ENCODE results near the gene CEP192.
"Not testable (repeated sequence)": the region's sequence is repeated elsewhere in the genome, so short reads cannot be mapped to it uniquely, and the experiment has no call there.

Gene CEP192

DNA sequence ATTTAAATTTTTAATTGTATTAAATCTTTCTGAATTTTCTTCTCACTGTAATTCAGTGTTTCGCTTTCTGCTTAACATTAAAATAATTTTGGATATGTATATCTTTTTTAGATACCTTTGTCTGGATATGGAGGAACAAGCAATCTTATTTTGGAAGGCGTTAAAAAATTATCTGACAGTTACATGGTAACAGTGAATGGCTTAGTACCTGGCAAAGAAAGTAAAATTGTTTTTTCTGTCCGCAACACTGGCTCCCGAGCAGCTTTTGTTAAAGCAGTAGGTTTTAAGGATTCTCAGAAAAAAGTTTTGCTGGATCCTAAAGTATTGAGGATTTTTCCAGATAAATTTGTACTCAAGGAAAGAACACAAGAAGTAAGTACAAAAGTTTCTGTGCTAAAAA lies 95.7 kb downstream of the CEP192 start:
- no peak overlapping the region for H3K27ac ChIP-seq
- TF ChIP-seq, protein P1, sequence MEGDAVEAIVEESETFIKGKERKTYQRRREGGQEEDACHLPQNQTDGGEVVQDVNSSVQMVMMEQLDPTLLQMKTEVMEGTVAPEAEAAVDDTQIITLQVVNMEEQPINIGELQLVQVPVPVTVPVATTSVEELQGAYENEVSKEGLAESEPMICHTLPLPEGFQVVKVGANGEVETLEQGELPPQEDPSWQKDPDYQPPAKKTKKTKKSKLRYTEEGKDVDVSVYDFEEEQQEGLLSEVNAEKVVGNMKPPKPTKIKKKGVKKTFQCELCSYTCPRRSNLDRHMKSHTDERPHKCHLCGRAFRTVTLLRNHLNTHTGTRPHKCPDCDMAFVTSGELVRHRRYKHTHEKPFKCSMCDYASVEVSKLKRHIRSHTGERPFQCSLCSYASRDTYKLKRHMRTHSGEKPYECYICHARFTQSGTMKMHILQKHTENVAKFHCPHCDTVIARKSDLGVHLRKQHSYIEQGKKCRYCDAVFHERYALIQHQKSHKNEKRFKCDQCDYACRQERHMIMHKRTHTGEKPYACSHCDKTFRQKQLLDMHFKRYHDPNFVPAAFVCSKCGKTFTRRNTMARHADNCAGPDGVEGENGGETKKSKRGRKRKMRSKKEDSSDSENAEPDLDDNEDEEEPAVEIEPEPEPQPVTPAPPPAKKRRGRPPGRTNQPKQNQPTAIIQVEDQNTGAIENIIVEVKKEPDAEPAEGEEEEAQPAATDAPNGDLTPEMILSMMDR (conservative IDR thresholded peaks at IDR 0.05), result no peak

DNA sequence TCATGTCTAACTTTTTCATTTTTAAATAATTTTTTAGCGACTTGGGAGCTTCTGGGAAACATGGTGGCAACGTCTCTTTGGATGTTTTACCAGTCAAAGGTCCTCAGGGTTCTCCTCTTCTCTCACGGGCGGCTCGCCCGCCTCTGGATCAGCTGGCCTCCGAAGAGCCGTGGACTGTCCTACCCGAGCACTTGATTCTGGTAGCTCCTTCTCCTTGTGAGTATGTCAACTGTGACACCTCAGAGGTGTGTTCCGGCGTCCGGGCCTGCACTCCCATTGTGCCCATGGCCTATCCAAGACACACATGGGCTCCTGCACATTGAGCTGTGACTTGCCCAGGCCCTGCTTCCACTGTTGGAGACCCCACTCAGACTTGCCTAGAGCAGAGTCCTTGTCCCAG lies 104.3 kb downstream of the CEP192 start:
- H3K27ac ChIP-seq, result no peak overlapping the region
- TF ChIP-seq, protein P1 (conservative IDR thresholded peaks at IDR 0.05), result no peak

DNA sequence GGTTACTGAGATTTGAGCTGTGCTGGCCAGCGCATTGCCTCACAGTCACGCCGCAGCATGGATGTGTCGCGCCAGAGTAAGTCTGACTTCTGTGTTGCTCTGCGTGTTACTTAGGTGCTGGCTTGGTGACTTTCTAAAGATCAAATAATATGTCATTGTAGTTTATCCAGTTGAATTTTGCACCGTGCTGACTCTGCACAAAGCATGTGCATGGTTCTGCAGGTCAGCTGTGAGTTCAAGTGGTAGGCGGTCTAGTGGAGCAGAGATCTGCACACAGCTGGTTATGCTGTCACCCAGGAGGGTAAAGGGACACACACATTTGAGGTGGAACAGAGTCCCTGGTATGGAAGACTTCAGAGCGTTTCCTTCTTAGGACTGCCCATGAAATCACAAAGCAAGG lies 105.1 kb downstream of the CEP192 start:
- no peak overlapping the region for H3K27ac ChIP-seq
- TF ChIP-seq, protein P1 (conservative IDR thresholded peaks at IDR 0.05), result no peak

DNA sequence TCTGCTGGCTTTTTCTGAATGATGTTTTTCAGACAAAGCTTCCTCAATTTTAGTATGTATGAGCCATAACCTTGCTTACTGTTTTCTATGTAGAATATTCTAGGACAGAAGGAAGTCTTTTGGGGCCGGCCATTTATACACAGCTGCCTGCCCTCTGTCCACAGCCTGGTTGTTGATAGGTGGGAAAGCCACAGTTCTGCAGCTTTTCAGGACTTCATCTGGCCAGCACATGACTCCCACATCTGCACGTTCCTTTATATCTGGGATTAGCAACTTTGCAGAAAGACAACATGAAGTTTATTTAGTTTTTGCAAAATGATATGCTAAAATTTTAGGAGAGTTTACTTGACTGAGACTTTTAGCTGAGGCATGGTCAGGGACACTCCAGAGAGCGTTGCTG lies 105.6 kb downstream of the CEP192 start:
- H3K27ac ChIP-seq, result no peak overlapping the region
- TF ChIP-seq, protein P1 (conservative IDR thresholded peaks at IDR 0.05), result no peak

DNA sequence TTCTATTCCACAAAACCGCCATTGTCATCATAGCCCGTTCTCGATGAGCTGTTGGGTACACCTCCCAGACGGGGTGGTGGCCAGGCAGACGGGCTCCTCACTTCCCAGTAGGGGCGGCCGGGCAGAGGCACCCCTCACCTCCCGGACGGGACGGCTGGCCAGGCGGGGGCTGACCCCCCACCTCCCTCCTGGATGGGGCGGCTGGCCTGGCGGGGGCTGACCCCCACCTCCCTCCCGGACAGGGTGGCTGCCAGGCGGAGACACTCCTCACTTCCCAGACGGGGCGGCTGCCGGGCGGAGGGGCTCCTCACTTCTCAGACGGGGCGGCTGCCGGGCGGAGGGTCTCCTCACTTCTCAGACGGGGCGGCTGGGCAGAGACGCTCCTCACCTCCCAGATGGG lies 106.9 kb downstream of the CEP192 start:
- not testable (repeated sequence) for H3K27ac ChIP-seq

DNA sequence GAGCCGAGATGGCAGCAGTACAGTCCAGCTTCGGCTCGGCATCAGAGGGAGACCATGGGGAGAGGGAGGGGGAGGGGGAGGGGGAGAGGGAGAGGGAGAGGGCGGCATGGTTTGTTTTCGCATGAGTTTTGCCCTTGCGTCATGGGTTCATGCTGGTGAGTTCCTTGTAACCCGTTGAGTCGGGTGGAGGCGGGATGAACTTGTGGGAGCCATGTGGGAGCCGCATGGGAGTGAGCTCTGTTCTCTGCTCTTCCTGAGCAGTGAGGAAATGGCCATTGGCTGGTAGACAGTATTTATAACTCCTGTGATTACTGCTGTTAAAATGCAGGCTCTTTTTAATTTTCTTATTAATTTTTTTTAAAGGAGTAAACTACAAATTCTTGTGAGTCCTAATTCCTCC lies 108.0 kb downstream of the CEP192 start:
- H3K27ac ChIP-seq, result no peak overlapping the region
- TF ChIP-seq, protein P1 (conservative IDR thresholded peaks at IDR 0.05), result no peak

DNA sequence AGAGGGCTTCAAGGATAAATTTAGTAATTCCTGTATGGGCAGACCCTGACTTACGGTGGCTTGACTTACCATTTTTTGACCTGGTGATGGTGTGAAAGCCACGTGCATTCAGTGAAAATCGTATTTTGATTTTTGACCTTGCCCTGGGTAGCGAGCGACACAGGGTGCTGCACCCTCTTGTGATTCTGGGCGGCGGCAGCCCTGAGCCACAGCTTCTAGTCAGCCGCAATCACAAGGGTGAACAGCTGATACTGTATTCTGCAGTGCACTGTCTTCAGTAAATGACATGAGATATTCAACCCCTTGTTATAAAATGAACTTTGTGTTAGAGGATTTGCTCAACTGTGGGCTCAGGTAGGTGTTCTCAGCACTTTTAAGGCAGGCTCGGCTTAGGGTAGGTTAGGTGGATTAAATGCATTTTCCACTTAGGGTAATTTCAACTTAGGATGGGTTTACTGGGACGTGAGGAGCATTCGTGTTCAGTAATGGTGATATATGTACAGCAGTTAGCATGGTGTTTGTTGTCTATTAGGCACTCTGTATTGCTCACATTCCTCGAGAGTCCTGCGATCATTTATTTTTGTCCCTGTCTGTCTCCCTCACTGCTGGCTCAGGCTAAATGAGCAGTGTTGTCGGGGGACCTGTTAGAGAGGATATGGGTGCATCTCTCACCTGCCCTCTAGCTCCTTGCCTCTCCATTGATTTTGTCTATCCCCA lies 109.9 kb downstream of the CEP192 start:
- H3K27ac ChIP-seq, result no peak overlapping the region
- TF ChIP-seq, protein P1 (conservative IDR thresholded peaks at IDR 0.05), result no peak

DNA sequence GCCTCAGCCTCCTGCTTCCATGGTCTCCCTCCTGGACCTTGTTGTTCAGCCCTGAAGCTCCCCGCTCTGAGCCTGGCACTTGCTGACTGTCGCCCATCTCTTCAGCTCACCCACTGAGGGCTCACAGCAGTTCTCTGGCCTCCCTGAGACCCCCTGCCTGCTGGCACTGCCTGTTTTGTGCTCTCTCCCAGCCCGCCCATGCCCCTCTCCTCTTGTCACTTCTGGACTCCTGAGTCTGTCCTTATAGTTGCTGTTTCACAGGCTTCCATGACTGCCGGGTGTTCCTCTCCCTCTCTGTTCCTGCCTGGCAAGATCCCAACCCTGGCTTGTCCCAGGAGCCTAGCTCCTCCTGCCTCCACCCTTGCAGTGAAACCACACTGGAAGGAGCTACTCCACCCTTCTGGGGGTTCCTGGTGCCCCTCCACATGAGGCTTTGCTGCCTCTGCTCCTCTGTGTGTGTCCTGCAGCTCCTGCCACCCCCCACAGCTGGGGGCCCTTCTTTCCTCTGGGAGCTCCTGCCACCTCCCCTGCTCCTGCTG lies 110.6 kb downstream of the CEP192 start:
- H3K27ac ChIP-seq, result no peak overlapping the region
- TF ChIP-seq, protein P1 (conservative IDR thresholded peaks at IDR 0.05), result no peak

Measured in VCaP (cell line).